IPS DF 19.7 (cell line): Measurements from ENCODE around the gene SP140L.
"Not testable (repeated sequence)": the region's sequence is repeated elsewhere in the genome, so short reads cannot be mapped to it uniquely, and the experiment has no call there.

Experiments
- DNase-seq: peaks from one replicate; pipeline ENCODE4 v3.0.0-alpha.2; 2013; ENCODE audit warnings: low read depth, low spot score

The SP140L gene

DNA sequence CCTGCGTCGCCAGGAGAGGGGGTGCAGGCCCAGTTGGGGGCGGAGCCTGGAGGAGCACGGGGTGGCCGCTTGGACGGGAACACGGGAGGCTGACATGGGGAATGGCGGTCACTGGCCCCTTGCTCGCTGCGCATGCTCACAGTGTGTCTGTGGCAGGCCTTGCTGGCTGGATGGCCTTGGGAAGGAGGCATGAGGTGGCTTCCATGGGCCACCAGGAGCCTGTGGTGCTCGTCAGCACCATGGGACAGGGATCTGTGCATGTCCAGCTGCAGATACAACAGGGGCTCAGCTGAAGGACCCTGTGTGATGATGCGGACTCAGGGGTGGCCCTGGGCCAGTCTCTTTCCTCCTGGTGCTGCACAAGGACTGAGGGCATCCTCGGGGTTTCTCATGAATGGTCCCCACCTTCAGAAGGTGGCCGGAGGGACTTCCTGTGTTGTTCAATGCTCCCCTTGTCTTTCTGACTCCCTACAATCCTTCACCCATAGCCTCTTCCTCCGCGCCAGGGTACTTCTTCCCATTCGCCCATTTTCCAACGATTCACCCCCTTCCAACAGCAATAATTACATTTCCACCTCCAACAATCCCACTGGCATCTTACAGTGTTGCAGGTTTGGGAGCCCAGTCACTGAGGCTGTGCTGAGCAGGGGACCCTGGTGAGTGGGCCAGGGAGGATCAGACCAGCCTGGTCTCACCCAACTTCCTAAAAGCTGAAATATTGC is 3.4 kb upstream of the SP140L start:
- DNase-seq: no peak

DNA sequence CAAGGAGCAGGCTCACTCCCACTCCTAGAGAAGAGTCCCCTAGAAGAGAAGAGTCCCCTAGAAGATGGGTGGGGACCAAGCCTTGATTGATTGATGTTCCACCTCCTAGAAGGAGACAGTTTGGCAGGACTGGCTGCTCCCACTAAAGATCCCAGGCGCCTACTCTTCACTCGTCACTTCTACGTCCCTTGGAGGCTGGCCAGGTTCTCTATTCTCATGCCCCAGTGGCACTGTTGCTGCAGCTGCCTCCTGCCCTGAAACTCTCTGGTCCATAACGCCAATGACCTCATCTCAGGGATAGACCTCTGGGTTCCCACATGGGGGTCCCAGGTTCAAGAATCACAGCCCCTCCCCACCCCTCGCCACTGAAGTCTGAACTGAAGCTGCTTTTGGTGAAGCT is 2.5 kb upstream of the SP140L start:
- DNase-seq: no peak

DNA sequence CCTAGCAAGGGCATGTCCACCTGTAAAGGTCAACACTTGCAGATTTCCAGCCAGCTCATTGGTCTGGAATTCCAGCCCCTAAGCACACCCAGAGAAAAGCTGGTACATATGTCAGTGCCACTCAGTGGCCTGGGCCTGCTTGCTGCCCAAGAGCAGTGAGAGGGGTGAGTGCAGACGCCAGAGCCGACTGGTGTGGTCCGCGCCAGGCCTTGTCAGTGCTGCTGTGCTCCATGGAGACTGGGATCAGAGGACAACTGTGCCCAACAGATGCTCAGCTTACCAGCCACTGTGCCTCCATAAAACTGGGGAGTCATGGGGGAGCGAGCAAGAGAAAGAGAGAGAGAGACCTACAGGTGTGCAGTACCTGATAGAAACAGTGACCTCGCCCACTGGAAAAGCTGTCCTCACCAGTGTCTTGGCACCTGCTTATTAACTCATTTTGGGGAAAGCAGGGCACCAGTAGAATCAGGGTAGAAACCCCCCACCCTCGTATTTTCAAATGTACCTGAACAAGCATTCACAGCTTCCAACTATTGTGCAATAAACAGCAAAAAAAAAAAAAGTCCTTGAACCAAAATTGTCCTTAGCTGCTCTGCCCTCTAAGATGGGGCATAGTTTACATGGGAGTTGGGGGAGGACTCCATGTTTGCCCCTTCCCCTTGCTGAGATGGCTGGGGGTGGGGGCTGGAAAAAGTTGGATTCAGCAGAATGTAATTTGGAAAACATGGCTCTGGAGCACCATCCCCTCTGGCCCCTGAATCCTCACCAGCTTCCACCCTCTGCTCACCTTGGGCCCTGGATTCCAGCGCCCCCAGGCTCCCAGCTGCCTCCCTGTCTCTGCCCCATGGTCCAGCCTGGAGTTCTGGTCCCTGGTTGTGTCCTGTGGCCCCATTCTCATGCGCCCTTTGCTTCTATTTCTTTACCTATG is 1.4 kb upstream of the SP140L start:
- DNase-seq: no peak

DNA sequence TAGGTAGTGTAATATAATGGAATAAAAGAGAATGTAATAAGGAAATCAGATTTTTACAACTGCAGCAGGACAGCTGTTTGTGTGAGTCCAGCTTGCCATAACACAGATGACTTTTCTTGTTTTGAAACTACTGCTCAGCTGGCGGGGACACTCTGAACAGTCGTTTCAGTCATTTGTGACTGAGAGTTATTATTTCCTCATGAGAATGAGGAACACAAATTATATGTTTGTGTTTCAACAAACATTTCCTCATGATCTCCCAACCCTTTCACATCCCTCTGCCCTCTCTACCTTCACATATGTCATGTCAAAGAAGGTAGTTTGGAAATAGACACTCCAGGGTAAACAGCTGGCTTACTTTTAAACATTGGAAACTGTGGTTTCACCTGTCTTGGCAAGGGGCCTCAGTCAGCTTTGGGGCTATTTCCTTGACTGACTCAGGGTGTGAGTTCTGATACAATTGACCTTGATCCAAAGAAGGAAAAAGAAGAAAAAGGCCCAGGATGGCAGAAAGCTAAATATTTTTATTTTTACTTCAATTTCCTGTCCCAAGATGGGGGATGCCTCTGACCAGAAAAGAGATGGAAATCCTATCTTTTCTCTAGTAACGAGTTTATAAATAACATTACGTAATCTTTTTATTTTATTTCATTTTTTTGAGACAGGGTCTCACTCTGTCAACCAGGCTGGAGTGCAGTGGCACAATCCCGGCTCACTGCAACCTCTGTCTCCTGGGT is 593 bp downstream of the SP140L start:
- no peak for DNase-seq

DNA sequence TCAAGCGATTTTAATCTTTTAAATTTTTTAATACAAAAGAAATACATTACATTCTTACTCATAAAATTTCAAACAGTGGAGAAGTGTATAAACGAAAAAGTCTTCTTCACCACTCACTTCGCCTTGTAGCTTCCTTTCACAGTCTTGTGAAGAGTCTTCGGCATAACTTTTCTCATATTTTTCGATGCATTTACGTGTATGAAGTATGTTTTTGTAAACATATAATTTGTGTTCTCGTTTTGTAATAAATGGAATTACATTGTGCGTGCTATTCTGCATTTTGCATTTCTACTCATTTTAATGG is 1.1 kb downstream of the SP140L start:
- DNase-seq: no peak

DNA sequence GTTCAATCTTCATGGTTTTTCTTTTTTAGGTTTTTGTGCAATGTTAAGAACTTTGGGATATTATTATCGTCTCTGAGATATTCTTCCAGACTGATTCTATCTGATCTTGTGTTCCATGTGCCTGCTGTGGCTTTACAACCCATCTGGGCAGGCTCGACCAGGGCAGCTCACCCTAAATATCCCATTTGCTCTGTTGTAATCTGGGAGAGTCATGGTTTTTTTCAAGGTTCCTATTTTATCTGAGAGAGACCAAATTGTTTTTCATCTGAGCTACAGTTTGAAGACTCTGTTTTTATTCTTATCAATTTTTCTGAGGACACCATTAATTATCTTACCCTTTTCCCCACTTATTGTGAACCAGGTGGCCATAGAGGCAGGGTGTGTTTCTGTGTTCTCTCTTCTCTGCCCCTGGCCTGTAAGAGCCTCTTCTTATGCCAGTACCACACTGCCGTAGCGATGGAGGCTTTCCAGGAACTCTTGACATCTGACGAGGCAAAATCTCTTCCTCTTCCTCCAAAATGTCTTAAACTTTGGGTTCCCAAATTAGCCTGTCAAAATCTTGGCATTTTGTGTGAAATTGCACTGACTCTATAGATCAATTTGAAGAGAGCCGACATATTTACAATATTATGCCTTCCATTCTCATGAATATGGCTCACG is 3.1 kb downstream of the SP140L start:
- DNase-seq: no peak

DNA sequence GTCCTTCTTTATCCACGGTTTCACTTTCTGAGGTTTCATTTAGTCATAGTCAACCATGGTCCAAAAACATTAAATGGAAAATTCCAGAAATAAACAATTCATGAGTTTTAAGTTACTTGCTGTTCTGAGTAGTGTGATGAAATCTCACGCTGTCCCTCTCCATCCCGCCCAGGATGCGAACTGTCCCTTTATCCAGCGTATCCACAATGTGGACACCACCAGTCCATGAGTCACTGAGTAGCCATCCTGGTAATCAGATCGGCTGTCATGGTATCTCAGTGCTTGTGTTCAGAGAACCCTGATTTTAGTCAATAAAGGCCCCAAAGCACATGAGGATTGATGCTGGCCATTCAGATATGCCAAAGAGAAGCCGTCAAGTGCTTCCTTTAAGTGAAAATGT is 3.7 kb downstream of the SP140L start:
- DNase-seq: no peak

DNA sequence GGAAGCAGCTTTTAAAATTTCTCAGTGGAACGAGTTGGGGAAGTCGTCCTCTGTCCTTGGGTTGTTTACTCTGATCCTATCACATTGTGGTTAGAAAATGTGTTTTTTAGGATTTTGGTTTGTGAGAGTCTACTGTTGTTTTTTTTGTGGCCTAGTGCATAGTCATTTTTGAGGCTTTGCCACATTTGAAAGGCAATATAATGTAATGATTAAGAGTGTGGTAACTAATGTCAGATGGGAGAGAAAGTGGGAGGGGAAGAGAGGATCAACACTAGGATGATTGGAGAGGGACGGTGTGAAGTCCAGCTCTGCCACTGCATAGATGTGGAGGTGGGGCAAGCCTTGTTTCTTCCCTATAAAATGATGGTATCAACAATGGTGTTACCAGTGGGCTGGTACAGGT is 8.5 kb downstream of the SP140L start:
- no peak for DNase-seq

DNA sequence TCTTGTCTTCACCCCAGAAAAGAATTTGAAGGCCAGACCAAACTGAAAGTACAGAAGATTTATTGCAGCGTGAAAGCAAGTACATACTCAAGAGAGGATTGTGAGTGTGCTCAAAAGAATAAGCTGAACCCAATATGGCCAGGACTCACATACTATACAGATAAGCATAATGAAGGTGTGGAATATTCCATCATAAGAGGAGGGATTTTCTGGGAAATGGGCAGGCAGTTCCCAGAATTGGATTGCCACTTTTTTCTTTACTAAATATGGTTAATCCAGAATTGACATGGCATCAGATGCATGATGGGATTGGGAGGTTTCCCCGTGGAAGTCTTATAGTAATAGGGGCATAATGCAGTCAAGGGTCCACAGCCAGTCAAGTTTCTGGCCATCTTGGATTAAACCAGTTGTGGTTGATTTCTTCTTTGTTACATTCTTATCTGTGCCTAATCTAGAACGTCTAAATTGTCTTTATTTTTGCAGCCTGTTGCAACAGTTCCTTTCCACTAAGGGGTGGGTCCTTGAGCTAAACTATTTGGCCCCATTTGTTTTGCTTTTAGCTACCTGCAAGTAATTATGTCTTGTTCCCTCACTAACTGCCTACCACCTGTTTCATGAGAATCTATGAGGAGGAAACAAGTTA is 9.0 kb downstream of the SP140L start:
- no peak for DNase-seq

DNA sequence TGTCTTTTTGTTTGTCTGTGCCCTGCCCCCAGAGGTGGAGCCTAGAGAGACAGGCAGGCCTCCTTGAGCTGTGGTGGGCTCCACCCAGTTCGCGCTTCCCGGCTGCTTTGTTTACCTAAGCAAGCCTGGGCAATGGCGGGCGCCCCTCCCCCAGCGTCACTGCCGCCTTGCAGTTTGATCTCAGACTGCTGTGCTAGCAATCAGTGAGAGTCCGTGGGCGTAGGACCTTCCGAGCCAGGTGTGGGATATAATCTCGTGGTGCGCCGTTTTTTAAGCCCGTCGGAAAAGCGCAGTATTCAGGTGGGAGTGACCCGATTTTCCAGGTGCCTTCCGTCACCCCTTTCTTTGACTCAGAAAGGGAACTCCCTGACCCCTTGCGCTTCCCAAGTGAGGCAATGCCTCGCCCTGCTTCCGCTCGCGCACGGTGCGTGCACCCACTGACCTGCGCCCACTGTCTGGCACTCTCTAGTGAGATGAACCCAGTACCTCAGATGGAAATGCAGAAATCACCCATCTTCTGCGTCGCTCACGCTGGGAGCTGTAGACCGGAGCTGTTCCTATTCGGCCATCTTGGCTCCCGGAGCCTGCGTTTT is 15.0 kb downstream of the SP140L start:
- DNase-seq: not testable (repeated sequence)

DNA sequence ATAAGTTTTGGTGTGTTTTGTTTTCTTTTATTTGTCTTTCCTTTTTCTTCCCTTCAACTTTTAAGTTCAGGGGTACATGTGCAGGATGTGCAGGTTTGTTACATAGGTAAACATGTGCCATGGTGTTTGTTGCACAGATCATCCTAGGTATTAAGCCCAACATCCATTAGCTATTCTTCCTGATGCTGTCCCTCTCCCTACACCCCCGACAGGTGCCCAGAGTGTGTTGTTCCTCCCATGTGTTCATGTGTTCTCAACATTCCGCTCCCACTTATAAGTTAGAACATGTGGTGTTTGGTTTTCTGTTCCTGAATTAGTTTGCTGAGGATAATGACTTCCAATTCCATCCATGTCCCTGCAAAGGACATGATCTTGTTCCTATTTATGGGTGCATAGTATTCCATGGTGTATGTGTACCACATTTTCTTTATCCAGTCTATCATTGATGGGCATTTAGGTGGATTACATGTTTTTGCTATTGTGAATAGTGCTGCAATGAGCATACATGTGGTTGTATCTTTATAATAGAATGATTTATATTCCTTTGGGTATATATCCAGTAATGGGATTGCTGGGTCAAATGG is 16.1 kb downstream of the SP140L start:
- not testable (repeated sequence) for DNase-seq

DNA sequence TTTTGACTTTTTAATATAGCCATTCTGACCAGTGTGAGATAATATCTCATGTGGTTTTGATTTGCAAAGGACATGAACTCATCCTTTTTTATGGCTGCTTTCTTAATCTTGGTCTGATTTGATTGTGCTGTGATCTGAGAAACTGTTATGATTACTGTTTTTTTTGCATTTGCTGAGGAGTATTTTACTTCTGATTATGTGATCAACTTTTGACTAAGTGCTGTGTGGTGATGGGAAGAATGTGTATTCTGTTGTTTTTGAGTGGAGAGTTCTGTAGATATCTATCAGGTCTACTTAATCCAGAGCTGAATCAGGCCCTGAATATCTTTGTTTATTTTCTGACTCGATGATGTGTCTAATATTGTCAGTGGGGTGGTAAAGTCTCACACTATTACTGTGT is 16.8 kb downstream of the SP140L start:
- DNase-seq: no peak

DNA sequence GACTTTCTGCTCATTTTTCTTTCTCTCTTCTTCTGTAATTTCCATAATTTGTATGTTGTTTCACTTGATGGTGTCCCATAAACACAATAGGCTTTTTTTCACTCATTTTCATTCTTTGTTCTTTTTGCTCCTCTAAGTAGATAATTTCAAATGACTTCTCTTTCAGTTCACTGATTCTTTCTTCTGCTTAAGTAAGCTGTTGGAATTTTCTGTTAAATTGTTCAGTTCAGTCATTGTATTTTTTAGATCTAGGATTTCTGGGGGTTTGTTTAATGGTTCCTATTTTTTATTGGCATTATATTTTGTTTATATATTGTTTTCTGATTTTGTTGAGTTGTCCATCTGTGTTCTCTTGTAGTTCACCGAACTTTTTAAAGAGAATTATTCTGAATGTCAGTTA is 19.5 kb downstream of the SP140L start:
- no peak for DNase-seq

DNA sequence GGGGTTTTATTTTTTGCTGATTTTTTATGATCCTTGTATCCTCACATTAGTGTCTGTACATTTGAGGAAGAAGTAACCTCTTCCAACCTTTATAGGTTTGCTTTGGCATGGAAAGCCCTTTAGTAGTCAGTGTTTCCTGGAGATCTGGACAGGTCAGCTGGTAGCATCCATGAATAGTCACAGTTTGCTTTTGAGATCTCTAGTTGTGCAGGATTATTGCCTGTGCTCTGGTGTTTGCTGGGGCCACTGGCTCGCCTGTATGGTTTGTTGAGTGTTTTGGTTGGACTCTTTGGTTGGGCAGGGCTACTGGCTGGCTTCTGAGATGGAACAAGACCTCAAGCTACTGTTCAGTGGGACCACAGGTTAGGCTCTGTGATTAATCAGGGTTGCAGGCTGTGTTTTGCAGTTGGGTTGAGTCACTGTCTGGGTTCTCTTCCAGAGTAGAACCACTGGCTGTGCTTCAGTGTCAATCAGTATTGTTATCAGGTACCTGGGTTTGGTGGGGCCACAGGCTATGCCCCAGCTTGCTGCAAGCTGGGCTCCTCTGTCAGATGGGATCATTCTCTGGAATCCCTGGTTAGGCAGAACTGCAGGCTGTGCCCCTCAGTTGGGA is 20.0 kb downstream of the SP140L start:
- no peak for DNase-seq

DNA sequence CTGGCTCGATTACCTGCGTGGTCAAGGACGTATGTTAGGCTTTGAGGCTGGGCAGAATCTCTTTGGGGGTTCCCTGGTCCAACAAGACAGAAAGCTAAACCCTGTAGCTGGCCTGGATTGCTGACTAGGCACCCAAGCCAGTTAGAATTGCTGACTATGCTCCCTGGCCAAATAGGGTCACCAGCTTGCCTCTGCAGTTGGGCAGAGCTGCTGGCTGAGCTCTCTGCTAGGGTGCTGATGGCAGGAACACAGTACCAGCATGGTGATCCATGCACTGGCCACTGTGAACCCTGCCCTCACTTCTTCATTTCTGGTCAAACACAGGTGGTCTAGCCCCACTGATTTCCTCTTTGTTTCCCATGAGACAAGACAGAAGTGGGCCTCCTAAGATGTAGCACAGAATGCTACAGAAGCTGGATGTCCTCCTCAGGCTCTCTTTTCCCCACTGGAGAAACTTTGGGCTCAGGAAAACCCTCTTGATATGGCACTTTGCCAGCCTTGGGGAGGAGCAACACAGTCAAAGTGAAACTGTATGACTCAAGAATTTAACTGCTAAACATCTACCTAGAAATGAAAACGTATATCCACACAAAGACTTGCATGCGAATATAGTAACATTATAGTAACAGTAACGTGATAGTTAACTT is 20.8 kb downstream of the SP140L start:
- DNase-seq: no peak

DNA sequence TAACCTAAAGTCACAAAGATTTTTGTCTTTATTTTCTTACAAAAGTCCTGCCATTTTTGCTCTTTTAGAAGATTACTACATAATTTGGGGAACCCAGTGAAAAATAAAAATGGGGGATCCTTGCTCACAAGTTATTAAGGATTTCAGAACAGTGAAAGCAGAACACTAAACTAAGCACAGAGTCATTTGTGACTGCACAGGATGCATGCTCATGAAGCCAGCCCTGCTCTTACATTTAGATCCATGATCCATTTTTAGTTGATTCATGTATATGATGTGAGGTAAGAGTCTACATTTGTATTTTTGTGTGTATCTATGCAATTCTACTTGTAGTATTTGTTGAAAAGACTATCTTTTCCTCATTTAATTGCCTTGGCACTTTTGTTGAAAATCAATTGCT is 21.8 kb downstream of the SP140L start:
- no peak for DNase-seq

DNA sequence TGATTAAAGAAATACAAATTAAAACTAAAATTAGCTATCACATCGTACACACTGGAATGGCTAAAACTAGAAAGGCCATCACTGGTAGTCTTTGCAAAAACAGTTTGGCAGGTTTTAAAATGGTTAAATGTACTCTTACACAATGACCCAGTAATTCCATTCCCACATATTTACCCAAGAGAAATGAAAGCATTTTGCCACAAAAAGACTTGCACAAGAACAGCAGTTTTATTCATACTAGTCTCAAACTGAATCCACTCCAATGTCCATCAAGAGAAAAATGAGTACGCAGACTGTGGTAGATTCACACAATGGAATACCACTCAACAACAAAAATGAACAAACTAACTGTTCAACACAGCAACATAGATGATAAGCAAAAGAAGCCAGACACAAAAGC is 29.1 kb downstream of the SP140L start:
- DNase-seq: no peak

DNA sequence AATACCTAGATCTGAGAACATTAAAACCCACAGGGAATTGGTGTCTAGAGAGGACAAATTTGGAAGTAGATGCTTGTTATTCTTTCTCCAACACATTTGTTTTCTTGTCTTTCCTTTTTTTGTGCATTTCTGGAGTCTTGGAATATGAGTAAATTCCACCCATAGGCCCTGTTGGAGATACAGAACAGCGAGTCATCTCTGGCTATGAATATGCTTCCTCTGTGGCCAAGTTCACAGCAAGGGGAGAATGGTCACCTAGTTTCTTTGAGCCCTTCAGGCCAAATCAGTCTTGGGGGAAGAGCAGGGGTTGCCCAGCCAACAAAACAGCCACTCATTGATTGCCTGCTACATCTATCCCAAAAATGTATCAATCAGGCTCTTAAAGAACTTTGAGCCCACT is 31.3 kb downstream of the SP140L start:
- DNase-seq: no peak

DNA sequence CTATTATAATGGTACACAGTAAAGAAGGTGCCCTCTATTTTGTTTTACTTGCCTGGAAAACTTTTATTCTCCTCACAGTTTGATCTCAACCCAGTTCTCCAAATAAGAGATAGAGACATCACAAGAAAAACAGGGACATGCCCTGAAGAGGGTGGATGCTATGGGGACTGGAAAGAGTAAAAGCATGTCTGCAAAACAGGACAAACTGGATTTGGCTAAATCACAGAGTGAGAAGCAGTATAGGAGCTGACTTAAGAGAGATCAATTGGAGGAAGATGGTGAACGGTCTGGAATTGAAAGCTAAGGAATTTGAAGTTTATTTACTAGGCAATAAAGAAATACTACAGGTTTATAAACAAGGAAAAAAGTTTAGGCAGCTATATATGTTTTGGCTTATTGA is 33.0 kb downstream of the SP140L start:
- no peak for DNase-seq
